Stomach (tissue), 4 donors: ENCODE measurements around the gene NUSAP1.

Experiments
- POLR2A ChIP-seq, 4 donors: fragments of 450-650 bp; IDR thresholded peaks; one replicate each; pipeline ENCODE4 v1.6.1; 2016; ENCODE audit warnings: antibody characterized with exemption in 4 of 4, control low read depth in 2 of 4, mild to moderate bottlenecking in 1 of 4, moderate library complexity in 1 of 4
- TF ChIP-seq, protein P1 (sequence below), 7 experiments: fragments of 450-650 bp in 4 of 7; fragments of 200-600 bp in 3 of 7; sonication (generic) in 3 of 7; IDR thresholded peaks; one replicate each; pipeline ENCODE4 v1.5.1; 2016 to 2019; ENCODE audit warnings: antibody characterized with exemption in 7 of 7, control low read depth in 2 of 7, mild to moderate bottlenecking in 1 of 7

DNA sequence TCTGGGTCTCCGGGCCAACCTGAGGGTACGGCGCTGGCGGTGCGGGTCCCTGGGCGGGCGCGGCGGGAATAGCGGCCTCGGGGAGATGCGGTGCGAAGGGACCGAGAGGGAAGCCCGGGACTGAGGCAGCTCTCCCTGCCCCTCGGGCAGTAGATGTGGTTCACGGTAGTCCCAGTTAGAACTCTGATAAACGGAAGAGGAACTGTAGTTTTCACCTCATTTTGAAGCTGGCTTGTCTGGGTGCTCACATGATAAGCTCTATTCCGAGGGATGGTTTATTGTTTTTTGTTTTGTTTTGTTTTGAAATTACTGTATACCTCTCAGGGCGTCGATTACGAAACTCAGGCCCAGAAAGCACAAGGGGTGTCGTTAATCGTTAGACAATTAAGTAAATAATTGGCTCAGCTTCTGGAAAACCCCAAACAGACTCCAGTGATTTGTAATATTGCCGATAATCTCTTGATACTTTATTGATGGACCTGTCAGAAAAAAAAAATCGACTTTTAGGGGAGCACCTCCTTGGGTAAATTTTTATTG, 413 bp downstream of the NUSAP1 start:
- TF ChIP-seq, protein P1, sequence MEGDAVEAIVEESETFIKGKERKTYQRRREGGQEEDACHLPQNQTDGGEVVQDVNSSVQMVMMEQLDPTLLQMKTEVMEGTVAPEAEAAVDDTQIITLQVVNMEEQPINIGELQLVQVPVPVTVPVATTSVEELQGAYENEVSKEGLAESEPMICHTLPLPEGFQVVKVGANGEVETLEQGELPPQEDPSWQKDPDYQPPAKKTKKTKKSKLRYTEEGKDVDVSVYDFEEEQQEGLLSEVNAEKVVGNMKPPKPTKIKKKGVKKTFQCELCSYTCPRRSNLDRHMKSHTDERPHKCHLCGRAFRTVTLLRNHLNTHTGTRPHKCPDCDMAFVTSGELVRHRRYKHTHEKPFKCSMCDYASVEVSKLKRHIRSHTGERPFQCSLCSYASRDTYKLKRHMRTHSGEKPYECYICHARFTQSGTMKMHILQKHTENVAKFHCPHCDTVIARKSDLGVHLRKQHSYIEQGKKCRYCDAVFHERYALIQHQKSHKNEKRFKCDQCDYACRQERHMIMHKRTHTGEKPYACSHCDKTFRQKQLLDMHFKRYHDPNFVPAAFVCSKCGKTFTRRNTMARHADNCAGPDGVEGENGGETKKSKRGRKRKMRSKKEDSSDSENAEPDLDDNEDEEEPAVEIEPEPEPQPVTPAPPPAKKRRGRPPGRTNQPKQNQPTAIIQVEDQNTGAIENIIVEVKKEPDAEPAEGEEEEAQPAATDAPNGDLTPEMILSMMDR (IDR thresholded peaks at IDR 0.05): no peak
- no peak for TF ChIP-seq POLR2A (IDR thresholded peaks at IDR 0.05)
